ENCODE measurements around the gene MYH14.
"Not testable (repeated sequence)": the region's sequence is repeated elsewhere in the genome, so short reads cannot be mapped to it uniquely, and the experiment has no call there.

MYH14 gene

GRCh38 chr19:50320596-50320995 lies 117.2 kb downstream of the MYH14 start:
- no peak for DNase-seq (ENCODE audit: low spot score)

GRCh38 chr19:50321831-50322230 lies 118.4 kb downstream of the MYH14 start:
- DNase-seq (ENCODE audit: low spot score): no peak

GRCh38 chr19:50322234-50322633 lies 118.8 kb downstream of the MYH14 start:
- DNase-seq (ENCODE audit: low spot score): no peak

GRCh38 chr19:50322931-50323781 lies 119.7 kb downstream of the MYH14 start:
- no peak for DNase-seq (ENCODE audit: low spot score)

- DNase-seq (ENCODE audit: low spot score): no peak
Observed at GRCh38 chr19:50323782-50324133, 120.3 kb downstream of the MYH14 start.

- no peak for DNase-seq (ENCODE audit: low spot score)
Observed at GRCh38 chr19:50324331-50324730, 120.9 kb downstream of the MYH14 start.

GRCh38 chr19:50325310-50326100 lies 122.1 kb downstream of the MYH14 start:
- peak; percentile 56 for DNase-seq (ENCODE audit: low spot score)

GRCh38 chr19:50326101-50326664 lies 122.8 kb downstream of the MYH14 start:
- DNase-seq (ENCODE audit: low spot score): no peak

GRCh38 chr19:50327013-50327412 lies 123.6 kb downstream of the MYH14 start:
- DNase-seq (ENCODE audit: low spot score): no peak

- DNase-seq (ENCODE audit: low spot score): no peak
Observed at GRCh38 chr19:50327461-50328223, 124.2 kb downstream of the MYH14 start.

- no peak for DNase-seq (ENCODE audit: low spot score)
Observed at GRCh38 chr19:50328224-50328872, 124.9 kb downstream of the MYH14 start.

GRCh38 chr19:50328873-50329145 lies 125.4 kb downstream of the MYH14 start:
- DNase-seq (ENCODE audit: low spot score): no peak

- DNase-seq (ENCODE audit: low spot score): peak; percentile 89
Observed at GRCh38 chr19:50329146-50329925, 125.9 kb downstream of the MYH14 start, which contains the start of gene KCNC3. KCNC3 (minus strand) TSS chr19:50329377; CDS start chr19:50329082, 295 bp downstream.

- DNase-seq (ENCODE audit: low spot score): not testable (repeated sequence)
Observed at GRCh38 chr19:50329926-50330294, 126.5 kb downstream of the MYH14 start.

GRCh38 chr19:50330365-50331078 lies 127.1 kb downstream of the MYH14 start:
- DNase-seq (ENCODE audit: low spot score): peak; percentile 66

- DNase-seq (ENCODE audit: low spot score): no peak
Observed at GRCh38 chr19:50331221-50331993, 128.0 kb downstream of the MYH14 start.

- no peak for DNase-seq (ENCODE audit: low spot score)
Observed at GRCh38 chr19:50331994-50332243, 128.5 kb downstream of the MYH14 start.

- no peak for DNase-seq (ENCODE audit: low spot score)
Observed at GRCh38 chr19:50332244-50333038, 129.0 kb downstream of the MYH14 start.

- peak; percentile 88 for DNase-seq (ENCODE audit: low spot score)
Observed at GRCh38 chr19:50333235-50333736, 129.9 kb downstream of the MYH14 start.
